GM19023 (cell line): Measurements from ENCODE around the gene CEP85L.

Experiments used
- ATAC-seq: cut with Tn5 transposase; IDR thresholded peaks from one replicate; pipeline ENCODE4 v1.9.1; 2021; ENCODE audit warnings: mild to moderate bottlenecking, moderate library complexity; ENCODE audit not compliant: unreplicated experiment

Gene CEP85L

GRCh38 chr6:118502169-118502568, 149.2 kb downstream of the CEP85L start:
- no peak for ATAC-seq

GRCh38 chr6:118501765-118502164, 149.6 kb downstream of the CEP85L start:
- no peak for ATAC-seq

GRCh38 chr6:118501099-118501498, 150.3 kb downstream of the CEP85L start:
- no peak for ATAC-seq

- no peak for ATAC-seq
These were observed 151.0 kb downstream of the CEP85L start for GRCh38 chr6:118500130-118501015.

GRCh38 chr6:118495485-118496280, 155.7 kb downstream of the CEP85L start:
- no peak for ATAC-seq

- no peak for ATAC-seq
These were observed 157.3 kb downstream of the CEP85L start for GRCh38 chr6:118494091-118494490.

- ATAC-seq, result no peak
These were observed 161.4 kb downstream of the CEP85L start for GRCh38 chr6:118489990-118490389.

GRCh38 chr6:118488631-118489030, 162.8 kb downstream of the CEP85L start:
- ATAC-seq, result no peak

GRCh38 chr6:118485601-118486550, 165.5 kb downstream of the CEP85L start:
- ATAC-seq, result peak; percentile 95

GRCh38 chr6:118476551-118476950, 174.8 kb downstream of the CEP85L start:
- ATAC-seq, result no peak

- no peak for ATAC-seq
These were observed 178.1 kb downstream of the CEP85L start for GRCh38 chr6:118473266-118473665.

- no peak for ATAC-seq
These were observed 181.9 kb downstream of the CEP85L start for GRCh38 chr6:118469468-118469867.

GRCh38 chr6:118468682-118469465, 182.5 kb downstream of the CEP85L start:
- no peak for ATAC-seq

- ATAC-seq, result no peak
These were observed 184.2 kb downstream of the CEP85L start for GRCh38 chr6:118467181-118467580.

- no peak for ATAC-seq
These were observed 186.8 kb downstream of the CEP85L start for GRCh38 chr6:118464620-118465019.

GRCh38 chr6:118460958-118461470, 190.4 kb downstream of the CEP85L start:
- no peak for ATAC-seq

GRCh38 chr6:118456982-118457381, 194.4 kb downstream of the CEP85L start:
- ATAC-seq, result no peak

- no peak for ATAC-seq
These were observed 199.6 kb downstream of the CEP85L start for GRCh38 chr6:118451839-118452238.

- ATAC-seq, result no peak
These were observed 206.6 kb downstream of the CEP85L start for GRCh38 chr6:118444796-118445195.

- no peak for ATAC-seq
These were observed 214.9 kb downstream of the CEP85L start for GRCh38 chr6:118436482-118436881.
